Femur (tissue), 1 donor: ENCODE results near the gene NACC1.
A peak's percentile ranks its signal among the peaks of the same experiment; 100 is the strongest.
"Not testable (repeated sequence)": the region's sequence is repeated elsewhere in the genome, so short reads cannot be mapped to it uniquely, and the experiment has no call there.

ENCODE experiments used
- DNase-seq: peaks from one replicate; pipeline ENCODE4 v3.0.0-alpha.2; 2017

NACC1 gene

GRCh38 chr19:13149173-13149627 is 31.1 kb downstream of the NACC1 start:
- not testable (repeated sequence) for DNase-seq

DNA sequence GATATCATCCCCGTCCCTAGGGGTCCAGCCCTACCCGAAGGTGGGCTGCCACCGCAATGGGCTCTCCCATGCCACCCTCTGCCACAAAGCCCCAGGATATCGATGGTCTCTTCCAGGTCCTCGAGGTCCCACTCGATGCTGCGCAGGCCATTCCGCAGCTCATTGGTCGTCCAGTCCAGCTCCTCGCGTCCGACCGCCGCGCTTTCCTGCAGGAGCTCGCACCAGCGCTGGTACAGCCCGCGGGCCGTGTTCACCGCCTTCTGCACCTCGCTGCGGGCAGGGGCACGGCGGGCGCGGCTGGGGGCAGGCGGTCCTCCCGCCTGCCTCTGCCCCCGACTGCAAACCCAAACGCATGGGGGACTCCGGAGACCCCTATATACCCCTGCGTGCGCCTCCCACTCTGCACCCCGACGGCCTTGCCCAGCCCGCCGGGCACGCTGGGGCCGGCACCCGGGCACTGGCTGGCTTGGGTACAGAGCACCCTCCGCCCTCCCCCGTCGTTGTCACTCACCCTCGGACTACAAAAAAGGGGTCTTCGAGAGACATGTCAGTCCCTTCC is 31.6 kb downstream of the NACC1 start:
- peak; percentile 59 for DNase-seq

DNA sequence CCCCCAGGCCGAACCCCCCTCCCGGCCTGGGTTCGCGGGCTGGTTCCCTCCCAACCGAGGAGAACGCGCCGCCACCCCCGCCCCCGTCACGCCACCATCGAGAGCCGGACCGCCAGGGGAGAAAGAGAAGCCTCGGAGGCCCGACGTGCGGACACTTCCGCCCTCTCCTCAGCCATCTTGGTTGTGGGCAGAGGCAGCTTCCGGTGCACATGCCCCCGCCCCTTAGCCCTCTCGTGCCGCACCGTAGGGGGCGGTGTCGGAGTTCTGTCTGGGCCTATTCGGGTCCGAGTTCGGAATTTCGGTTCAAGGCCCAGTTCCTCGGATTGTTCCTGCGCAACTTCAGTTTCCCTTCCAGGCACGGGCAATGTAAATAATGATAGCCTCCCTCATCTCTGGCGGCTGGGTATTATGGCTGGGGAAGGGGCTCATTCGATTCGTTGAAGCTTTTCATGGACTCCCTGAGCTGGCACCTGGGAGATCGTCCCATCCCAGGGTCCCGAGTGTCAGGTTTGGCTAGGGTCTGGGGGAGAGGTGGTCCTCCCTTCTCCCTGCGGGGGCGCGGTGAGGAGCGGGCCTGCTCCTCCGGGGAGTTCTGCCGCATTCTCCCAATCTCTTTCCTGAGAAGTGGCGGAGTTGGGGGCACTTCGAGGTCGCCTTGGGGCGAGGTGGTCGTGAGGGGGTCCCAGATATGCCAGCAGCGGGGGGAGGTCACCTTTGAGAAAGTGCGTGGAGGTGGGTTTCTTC is 32.3 kb downstream of the NACC1 start, which contains the start of the genes IER2 and STX10:
Gene IER2, plus strand, starts transcription at position 225 of the 744 bp plus-strand sequence. CDS start 2,776 bp downstream, outside the sequence.
Gene STX10, minus strand, starts transcription at position 189 of the 744 bp plus-strand sequence. CDS start 202 bp downstream, outside the sequence.
- DNase-seq = peak; percentile 97

GRCh38 chr19:13150931-13151604 is 33.0 kb downstream of the NACC1 start:
- DNase-seq = peak; percentile 66

DNA sequence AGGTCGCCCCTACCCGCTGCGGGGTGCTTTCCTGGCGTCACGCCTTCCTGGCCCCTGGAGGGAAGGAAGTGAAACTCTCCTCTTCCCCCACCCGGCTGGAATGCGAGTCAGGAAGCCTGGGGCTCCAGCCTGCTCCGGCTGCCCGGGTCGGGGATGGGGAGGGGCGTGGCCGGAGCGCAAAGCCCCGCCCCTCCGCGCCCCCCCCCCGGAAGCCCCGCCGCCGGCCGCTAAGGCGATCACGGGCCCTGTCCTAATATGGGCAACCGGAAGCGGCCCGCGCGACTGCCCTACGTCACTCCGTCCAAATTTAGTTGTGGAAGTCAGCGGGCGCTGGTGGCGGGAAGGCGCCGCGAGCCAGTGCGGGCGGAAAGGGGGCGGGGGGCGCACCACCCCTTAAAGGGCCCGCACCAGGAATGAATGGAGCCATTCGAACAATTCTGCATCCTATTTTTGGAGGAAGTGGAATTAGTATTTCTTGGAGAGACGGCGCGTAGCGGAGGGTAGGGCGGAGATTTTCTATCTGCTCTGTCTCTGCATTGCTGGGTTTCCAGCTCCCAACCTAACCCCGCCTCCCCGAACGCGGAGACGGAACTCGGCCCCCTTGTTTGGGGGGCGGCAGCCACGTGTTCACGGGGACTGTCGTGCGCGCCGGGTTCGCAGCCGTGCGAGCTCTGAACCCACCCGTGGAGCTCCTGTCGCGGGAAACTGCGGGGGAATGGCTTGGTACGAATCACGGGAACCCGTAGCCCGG is 33.7 kb downstream of the NACC1 start:
- DNase-seq = peak; percentile 99

DNA sequence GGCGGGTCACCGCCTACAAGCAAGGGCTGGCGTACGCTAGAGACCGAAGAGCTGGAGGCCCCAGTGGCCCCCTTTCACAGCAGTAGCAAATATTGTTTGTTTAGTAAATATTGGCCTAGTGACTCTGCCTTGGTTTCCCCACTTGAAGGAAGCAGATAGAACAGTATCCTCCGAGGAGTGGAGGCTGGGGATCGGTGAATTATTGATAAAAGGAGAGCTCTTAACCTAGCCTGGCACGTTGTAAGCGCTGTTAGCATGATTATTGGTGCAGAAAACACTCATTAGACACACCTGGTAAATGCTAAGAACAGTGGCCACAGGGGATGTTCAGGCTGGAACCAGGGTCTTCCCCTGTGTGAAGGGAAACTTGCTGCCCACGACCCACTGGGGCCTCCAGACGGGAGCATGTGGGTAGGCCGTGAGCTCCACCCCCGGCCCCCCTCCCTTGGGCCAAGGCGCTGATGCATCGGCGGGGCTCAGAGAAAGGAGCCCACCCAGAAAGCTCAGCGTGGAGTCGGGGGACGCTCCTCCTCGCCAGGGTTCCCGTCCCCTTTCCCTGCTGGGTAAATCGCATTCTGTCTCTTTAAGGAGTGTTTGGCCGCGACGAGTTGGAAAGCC is 34.4 kb downstream of the NACC1 start:
- DNase-seq = no peak

DNA sequence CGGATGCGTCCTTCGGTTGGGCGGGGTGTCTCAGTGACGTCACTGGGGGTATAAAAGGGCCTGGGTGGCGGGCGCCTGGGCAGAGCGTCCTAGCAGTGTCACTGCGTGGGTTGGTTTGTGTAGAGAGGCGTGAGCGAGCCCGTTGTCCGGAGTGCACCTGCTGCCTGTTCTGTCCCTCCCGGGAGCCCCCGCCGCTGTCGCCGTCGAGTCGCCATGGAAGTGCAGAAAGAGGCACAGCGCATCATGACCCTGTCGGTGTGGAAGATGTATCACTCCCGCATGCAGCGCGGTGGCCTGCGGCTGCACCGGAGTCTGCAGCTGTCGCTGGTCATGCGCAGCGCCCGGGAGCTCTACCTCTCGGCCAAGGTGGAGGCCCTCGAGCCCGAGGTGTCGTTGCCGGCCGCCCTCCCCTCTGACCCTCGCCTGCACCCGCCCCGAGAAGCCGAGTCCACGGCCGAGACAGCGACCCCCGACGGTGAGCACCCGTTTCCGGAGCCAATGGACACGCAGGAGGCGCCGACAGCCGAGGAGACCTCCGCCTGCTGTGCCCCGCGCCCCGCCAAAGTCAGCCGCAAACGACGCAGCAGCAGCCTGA is 35.0 kb downstream of the NACC1 start:
- peak; percentile 97 for DNase-seq

GRCh38 chr19:13153569-13154240 is 35.6 kb downstream of the NACC1 start:
- DNase-seq = peak; percentile 73

GRCh38 chr19:13154241-13154778 is 36.2 kb downstream of the NACC1 start:
- peak; percentile 92 for DNase-seq

DNA sequence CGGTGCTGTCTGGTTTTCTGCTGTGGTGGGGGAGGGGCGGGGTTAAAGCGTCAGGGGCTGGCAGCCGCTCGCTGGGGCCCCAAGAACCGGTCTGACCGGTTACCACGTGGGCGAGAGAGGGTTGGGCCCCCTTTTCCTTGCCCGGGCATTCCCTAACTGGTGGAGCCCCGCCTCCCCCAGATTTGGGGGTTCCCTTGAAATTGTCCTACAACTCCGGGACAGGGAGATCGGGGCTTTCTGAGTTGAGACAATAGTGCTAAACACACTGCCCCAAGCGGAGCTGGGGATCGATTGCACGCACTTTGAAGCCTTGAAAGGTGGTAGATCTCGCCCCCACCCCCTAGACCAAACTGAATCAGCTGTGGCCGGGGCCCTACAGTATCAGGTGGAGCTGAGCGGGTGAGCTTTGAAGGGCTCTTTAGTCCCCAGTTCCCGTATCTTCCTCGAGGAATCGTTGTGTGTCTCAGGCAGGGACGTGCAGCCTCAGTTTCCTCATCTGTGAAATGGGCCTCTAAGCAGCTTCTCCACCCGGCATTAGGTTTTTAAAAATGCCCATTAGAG is 36.9 kb downstream of the NACC1 start:
- peak; percentile 81 for DNase-seq

- peak; percentile 89 for DNase-seq
Measured at GRCh38 chr19:13155472-13156359, 37.7 kb downstream of the NACC1 start.

DNA sequence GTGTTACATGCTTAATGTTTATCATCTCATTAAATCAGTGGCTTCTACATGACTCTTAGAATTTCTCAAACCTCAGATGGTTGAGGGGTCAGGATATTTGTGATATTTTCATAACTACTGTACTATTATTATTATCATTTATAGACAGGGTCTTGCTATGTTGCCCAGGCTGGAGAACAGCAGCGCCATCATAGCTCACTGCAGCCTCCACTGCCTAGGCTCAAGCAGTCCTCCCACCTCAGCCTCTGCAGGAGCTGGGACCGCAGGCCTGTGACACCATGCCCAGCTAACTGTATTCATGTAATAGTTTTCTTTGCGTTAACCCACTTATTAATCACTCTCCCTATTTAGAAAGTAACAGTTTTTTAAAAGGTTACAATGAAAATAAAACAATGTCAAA is 41.6 kb downstream of the NACC1 start:
- no peak for DNase-seq

DNA sequence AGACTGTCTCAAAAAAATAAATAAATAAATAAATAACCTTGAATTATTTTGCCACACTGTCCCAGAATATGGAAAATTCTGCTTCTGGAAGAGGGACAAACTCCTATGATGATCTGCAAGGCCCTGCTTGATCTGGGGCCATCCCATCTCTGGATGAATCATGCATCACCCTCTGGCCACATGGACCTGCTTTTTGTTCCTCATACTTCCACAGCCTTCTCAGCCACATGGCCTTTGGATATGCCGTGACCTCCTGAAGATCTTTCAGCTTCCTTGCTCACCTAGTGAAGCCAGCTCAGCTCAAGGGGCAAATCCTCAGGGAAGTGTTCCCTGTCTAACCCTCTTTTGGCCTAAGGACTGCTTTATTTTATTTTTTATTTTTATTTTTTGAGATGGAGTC is 42.5 kb downstream of the NACC1 start:
- DNase-seq = no peak

- DNase-seq = peak; percentile 97
Measured at GRCh38 chr19:13162724-13163608, 44.9 kb downstream of the NACC1 start.

DNA sequence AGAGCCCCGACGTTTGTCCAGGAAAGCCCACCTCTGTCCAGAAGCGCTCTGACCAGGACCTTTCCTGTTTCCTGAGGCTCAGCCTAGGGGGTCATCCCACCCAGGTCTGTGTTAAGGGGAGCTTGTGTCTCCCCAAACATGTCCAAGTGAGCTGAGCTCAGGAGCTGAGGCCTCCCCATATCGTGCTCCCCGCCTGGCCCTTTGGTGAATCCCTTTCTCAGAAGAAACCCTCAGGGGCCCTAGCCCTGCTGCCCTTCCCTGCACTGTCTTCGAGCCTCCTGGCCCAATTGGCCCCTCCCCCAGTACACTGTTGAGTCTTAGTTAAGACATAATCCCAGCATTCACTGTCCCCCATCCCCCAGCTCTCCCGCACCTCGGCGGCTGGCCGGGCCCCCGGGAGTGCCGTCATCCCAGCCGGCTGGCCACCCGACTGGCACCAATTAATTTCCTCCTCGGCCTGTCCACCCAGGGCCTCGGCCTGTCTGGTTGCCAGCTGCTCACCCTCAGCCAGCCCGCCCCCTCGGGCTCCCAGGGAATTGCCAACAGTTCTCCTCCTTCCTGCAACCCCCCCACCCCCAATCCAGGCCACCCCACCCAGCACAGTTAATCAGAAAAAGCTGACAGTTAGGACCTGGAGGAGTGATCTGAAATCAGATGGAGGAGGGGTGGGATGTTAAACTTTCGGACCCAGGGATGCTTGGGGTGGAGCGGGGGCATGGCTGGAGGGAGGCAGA is 45.7 kb downstream of the NACC1 start:
- peak; percentile 85 for DNase-seq

- DNase-seq = peak; percentile 86
Measured at GRCh38 chr19:13164343-13165161, 46.5 kb downstream of the NACC1 start.
